Measurements from ENCODE around the gene PPP1R1B.

Gene PPP1R1B

DNA sequence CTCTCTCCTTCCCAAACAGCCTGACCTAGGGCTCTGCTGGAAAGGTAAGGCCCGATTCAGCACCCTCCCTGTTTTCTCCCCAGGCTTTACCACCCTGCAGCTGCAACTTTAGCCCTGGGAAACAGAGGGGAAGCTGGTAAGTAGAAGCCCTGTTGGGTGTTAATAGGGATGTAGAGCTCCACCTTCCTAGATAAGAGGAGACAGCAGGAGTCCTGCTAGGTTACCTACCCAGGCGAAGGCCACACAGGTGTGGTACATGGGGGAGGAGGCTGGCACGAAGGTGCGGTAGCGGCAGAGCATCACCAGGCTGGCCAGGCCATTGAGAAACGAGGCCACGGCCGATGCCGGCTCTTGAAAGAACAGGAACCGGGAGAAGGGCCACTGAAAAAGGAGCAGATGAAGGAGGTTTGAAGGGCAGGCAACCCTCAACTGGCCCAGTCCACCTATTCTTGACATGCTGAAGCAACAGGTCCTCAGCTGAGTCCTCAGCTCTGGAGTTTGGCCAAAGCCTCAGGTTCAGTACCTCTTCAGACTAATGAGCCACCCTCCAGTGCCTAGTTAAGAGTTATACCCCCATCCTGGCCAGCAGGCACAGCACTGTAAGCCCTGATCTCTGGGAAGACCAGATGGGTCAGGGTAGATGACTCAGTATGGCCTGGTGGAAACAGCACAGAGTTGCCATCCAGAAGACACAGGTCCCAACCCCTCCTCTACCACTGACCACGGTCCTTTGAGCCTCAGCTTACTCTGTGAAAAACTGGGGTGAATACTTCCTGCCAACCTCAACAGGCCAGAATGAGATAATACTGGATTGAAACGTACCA lies 57.8 kb downstream of the PPP1R1B start:
- DNase-seq (ENCODE audit: low read depth) = no peak
